IMR-90 (cell line): ENCODE data around the gene ACTN1. TPM values are rescaled to one million over a fixed set of nuclear protein-coding genes. Genes with fewer than 3 reads are reported as not detected.

ENCODE experiments used
- ATAC-seq: fragments of 200-7000 bp; cut with Tn5 transposase; 2 replicates; pipeline ENCODE4 v1.9.1; 2020; ENCODE audit warnings: low read depth, mild to moderate bottlenecking, moderate library complexity
- BruUV-seq: library from RNA; stranded (reverse); fragments of 400-500 nt; replicated peaks from 2 replicates; lab custom pipeline; 2021; lab: Mats Ljungman, UMichigan
- CTCF ChIA-PET: fragments of 300-600 bp; formaldehyde crosslinking; extraction: SDS; loops from one replicate; lab custom pipeline; 2021; ENCODE audit warnings: antibody characterized with exemption; lab: Yijun Ruan, JAX
- POLR2A ChIA-PET: fragments of 300-600 bp; sonication (Branson Sonifier 250); formaldehyde crosslinking; loops from one replicate; lab custom pipeline; 2022; ENCODE audit warnings: antibody characterized with exemption; ENCODE audit not compliant: unreplicated experiment; lab: Charles Lee
- DNase-seq: peaks from one replicate; pipeline ENCODE4 v3.0.0; 2013
- H2AFZ ChIP-seq: replicated peaks from 2 replicates; pipeline ENCODE3; 2013; ENCODE audit warnings: low read length, mild to moderate bottlenecking; ENCODE audit not compliant: poor library complexity
- H2AK5ac ChIP-seq: 2 replicates; pipeline ENCODE4 v1.6.1; 2013; ENCODE audit warnings: low read depth, low read length, inconsistent platforms
- H2AK9ac ChIP-seq: replicated peaks from 2 replicates; pipeline ENCODE3; 2013; ENCODE audit warnings: mild to moderate bottlenecking, low read depth, low read length, moderate library complexity; ENCODE audit not compliant: poor library complexity
- H2BK120ac ChIP-seq: 2 replicates; pipeline ENCODE4 v1.6.1; 2013; ENCODE audit warnings: low read depth, low read length, inconsistent platforms
- H2BK15ac ChIP-seq: 3 replicates; pipeline ENCODE4 v1.6.1; 2013; ENCODE audit warnings: low read depth, low read length, inconsistent platforms
- H2BK20ac ChIP-seq: 2 replicates; pipeline ENCODE4 v1.6.1; 2013; ENCODE audit warnings: low read depth, mild to moderate bottlenecking, inconsistent platforms, low read length, moderate library complexity
- H2BK5ac ChIP-seq: 2 replicates; pipeline ENCODE4 v1.6.1; 2013; ENCODE audit warnings: mild to moderate bottlenecking, low read depth, low read length, inconsistent platforms; ENCODE audit not compliant: poor library complexity, severe bottlenecking
- H3K14ac ChIP-seq: replicated peaks from 2 replicates; pipeline ENCODE4 v1.6.1; 2013; ENCODE audit warnings: low read depth, low read length, inconsistent platforms
- H3K18ac ChIP-seq: 2 replicates; pipeline ENCODE4 v1.6.1; 2013; ENCODE audit warnings: low read depth, low read length, control low read depth
- H3K23ac ChIP-seq: 2 replicates; pipeline ENCODE4 v1.6.1; 2013; ENCODE audit warnings: low read depth, low read length, inconsistent platforms
- H3K27ac ChIP-seq: 2 replicates; pipeline ENCODE4 v1.5.1; 2013; ENCODE audit warnings: mild to moderate bottlenecking, control low read depth, low read length; ENCODE audit not compliant: insufficient read depth
- H3K27me3 ChIP-seq: 2 replicates; pipeline ENCODE4 v1.6.1; 2013; ENCODE audit warnings: low read length; ENCODE audit not compliant: control insufficient read depth, insufficient read depth
- H3K36me3 ChIP-seq: 2 replicates; pipeline ENCODE4 v1.6.1; 2013; ENCODE audit warnings: low read length, mixed read lengths; ENCODE audit not compliant: control insufficient read depth, insufficient read depth
- H3K4ac ChIP-seq: 2 replicates; pipeline ENCODE4 v1.6.1; 2013; ENCODE audit warnings: low read depth, low read length, inconsistent platforms
- H3K4me1 ChIP-seq: 2 replicates; pipeline ENCODE4 v1.6.1; 2013; ENCODE audit warnings: low read length, mixed read lengths; ENCODE audit not compliant: control insufficient read depth, insufficient read depth
- H3K4me2 ChIP-seq: 2 replicates; pipeline ENCODE4 v1.6.1; 2013; ENCODE audit warnings: low read depth, mild to moderate bottlenecking, control low read depth, low read length, moderate library complexity
- H3K4me3 ChIP-seq: 2 replicates; pipeline ENCODE4 v1.5.1; 2013; ENCODE audit warnings: low read depth, mild to moderate bottlenecking, control low read depth, low read length, moderate library complexity; ENCODE audit not compliant: insufficient read depth
- H3K56ac ChIP-seq: 2 replicates; pipeline ENCODE4 v1.6.1; 2013; ENCODE audit warnings: low read length, inconsistent platforms; ENCODE audit not compliant: insufficient read depth; ENCODE audit errors: extremely low read depth
- H3K79me1 ChIP-seq, 2 experiments: 2 replicates each; pipeline ENCODE4 v1.6.1; 2013; ENCODE audit warnings: low read length in 2 of 2, inconsistent platforms in 1 of 2, low read depth in 1 of 2
- H3K9ac ChIP-seq: 2 replicates; pipeline ENCODE4 v1.6.1; 2013; ENCODE audit warnings: low read depth, low read length, control low read depth
- H3K9me1 ChIP-seq: 2 replicates; pipeline ENCODE4 v1.6.1; 2013; ENCODE audit warnings: low read length, inconsistent platforms; ENCODE audit not compliant: insufficient read depth
- H3K9me3 ChIP-seq: 2 replicates; pipeline ENCODE4 v1.6.1; 2013; ENCODE audit warnings: low read length; ENCODE audit not compliant: control insufficient read depth, insufficient read depth
- H4K20me1 ChIP-seq: 2 replicates; pipeline ENCODE4 v1.6.1; 2013; ENCODE audit warnings: low read length, inconsistent platforms; ENCODE audit not compliant: insufficient read depth
- H4K5ac ChIP-seq: 2 replicates; pipeline ENCODE4 v1.6.1; 2013; ENCODE audit warnings: mild to moderate bottlenecking, low read depth, low read length, control low read depth
- H4K8ac ChIP-seq, 2 experiments: 2 replicates each; pipeline ENCODE4 v1.6.1; 2013; ENCODE audit warnings: low read depth in 2 of 2, low read length in 2 of 2, control low read depth in 1 of 2, inconsistent platforms in 1 of 2
- H4K91ac ChIP-seq: 2 replicates; pipeline ENCODE4 v1.6.1; 2013; ENCODE audit warnings: low read depth, low read length, inconsistent platforms; ENCODE audit not compliant: insufficient read depth
- BHLHE40 ChIP-seq: fragments of 150-350 bp; IDR thresholded peaks from 2 replicates; pipeline ENCODE4 v1.6.1; 2016; ENCODE audit warnings: mild to moderate bottlenecking, low read depth, low read length
- CEBPB ChIP-seq: IDR thresholded peaks from 2 replicates; pipeline ENCODE4 v1.6.1; 2012; ENCODE audit warnings: low read depth, low read length, improper control_type of control experiment
- CHD1 ChIP-seq: IDR thresholded peaks from 2 replicates; pipeline ENCODE4 v1.6.1; 2012; ENCODE audit warnings: low read depth, low read length, improper control_type of control experiment
- FOS ChIP-seq: fragments of 150-350 bp; IDR thresholded peaks from 2 replicates; pipeline ENCODE4 v1.6.1; 2016; ENCODE audit warnings: low read depth, low read length
- MAFK ChIP-seq: IDR thresholded peaks from 2 replicates; pipeline ENCODE4 v1.6.1; 2012; ENCODE audit warnings: low read depth, low read length, improper control_type of control experiment
- MAZ ChIP-seq: IDR thresholded peaks from 2 replicates; pipeline ENCODE4 v1.6.1; 2012; ENCODE audit warnings: low read depth, mild to moderate bottlenecking, low read length, improper control_type of control experiment, moderate library complexity, borderline replicate concordance
- MXI1 ChIP-seq: IDR thresholded peaks from 2 replicates; pipeline ENCODE4 v1.6.1; 2012; ENCODE audit warnings: low read depth, mild to moderate bottlenecking, low read length, moderate library complexity, borderline replicate concordance
- NFE2L2 ChIP-seq: fragments of 150-350 bp; IDR thresholded peaks from 2 replicates; pipeline ENCODE4 v1.6.1; 2016; ENCODE audit warnings: low read depth, mild to moderate bottlenecking, low read length
- POLR2A ChIP-seq: IDR thresholded peaks from 2 replicates; pipeline ENCODE4 v1.6.1; 2012; ENCODE audit warnings: mild to moderate bottlenecking, low read depth, low read length
- RAD21 ChIP-seq: IDR thresholded peaks from 2 replicates; pipeline ENCODE4 v1.6.1; 2012; ENCODE audit warnings: low read length, improper control_type of control experiment
- RCOR1 ChIP-seq: IDR thresholded peaks from 2 replicates; pipeline ENCODE4 v1.6.1; 2012; ENCODE audit warnings: mild to moderate bottlenecking, low read length, improper control_type of control experiment; ENCODE audit not compliant: insufficient replicate concordance
- RFX5 ChIP-seq: IDR thresholded peaks from 2 replicates; pipeline ENCODE4 v1.8.0; 2012; ENCODE audit warnings: low read depth, mild to moderate bottlenecking, low read length, moderate library complexity
- SMC3 ChIP-seq: fragments of 150-350 bp; IDR thresholded peaks from 2 replicates; pipeline ENCODE4 v1.6.1; 2016; ENCODE audit warnings: low read depth, mild to moderate bottlenecking, antibody characterized with exemption, low read length, moderate library complexity
- WGBS, 2 experiments: methylation state at CpG; one replicate each; pipeline versions ENCODE4 v1.1.5 to v1.1.7; 2013; ENCODE audit warnings: missing lambda C conversion rate in 2 of 2; ENCODE audit not compliant: insufficient read length in 1 of 2; ENCODE audit errors: extremely low coverage in 2 of 2; 5-methylcytosine and 5-hydroxymethylcytosine counted together
- dilution Hi-C: fragments of 300-500 bp; cut with HindIII; formaldehyde crosslinking; loops from one replicate; pipeline ENCODE4 v1.14.3; 2018; ENCODE audit warnings: low sequenced_read_pairs; ENCODE audit not compliant: unreplicated experiment
- in situ Hi-C: fragments of 300-500 bp; cut with MboI; formaldehyde crosslinking; loops from 3 replicates; pipeline ENCODE4 v1.14.3; 2019; ENCODE audit warnings: low sequenced_read_pairs, inconsistent platforms, mixed read lengths
- intact Hi-C: fragments of 100-400 bp; cut with micrococcal nuclease; formaldehyde crosslinking; loops from 2 replicates; pipeline ENCODE4 v1.10.0; 2022
- polyA plus RNA-seq, 3 experiments: library from polyadenylated mRNA; depleted of rRNA; stranded (reverse); fragments of >200 nt; gene quantifications; 2 replicates each; pipeline ENCODE4 v1.2.3, GENCODE V29; 2012; ENCODE audit warnings: low replicate concordance in 1 of 3
- total RNA-seq: library from RNA; depleted of rRNA; stranded (reverse); fragments of >200 nt; gene quantifications from 2 replicates; pipeline ENCODE4 v1.2.3, GENCODE V29; 2012
- TF ChIP-seq, protein P1 (sequence below): fragments of 150-350 bp; IDR thresholded peaks from 2 replicates; pipeline ENCODE4 v1.6.1; 2017; ENCODE audit warnings: mild to moderate bottlenecking, antibody characterized with exemption, low read length, low read depth
- TF ChIP-seq, protein P2 (sequence below): conservative IDR thresholded peaks from 2 replicates; pipeline ENCODE4 v1.5.1; 2012; ENCODE audit warnings: mild to moderate bottlenecking, low read depth, low read length, improper control_type of control experiment
- TF ChIP-seq, protein P3 (sequence below): fragments of 150-350 bp; IDR thresholded peaks from 2 replicates; pipeline ENCODE4 v1.6.1; 2016; ENCODE audit warnings: low read depth, mild to moderate bottlenecking, low read length, moderate library complexity, borderline replicate concordance

ACTN1 gene
- total and polyA plus RNA-seq, 2 of the 4 experiments (the other 2 are of a cell fraction), result 684 to 766 TPM

DNA sequence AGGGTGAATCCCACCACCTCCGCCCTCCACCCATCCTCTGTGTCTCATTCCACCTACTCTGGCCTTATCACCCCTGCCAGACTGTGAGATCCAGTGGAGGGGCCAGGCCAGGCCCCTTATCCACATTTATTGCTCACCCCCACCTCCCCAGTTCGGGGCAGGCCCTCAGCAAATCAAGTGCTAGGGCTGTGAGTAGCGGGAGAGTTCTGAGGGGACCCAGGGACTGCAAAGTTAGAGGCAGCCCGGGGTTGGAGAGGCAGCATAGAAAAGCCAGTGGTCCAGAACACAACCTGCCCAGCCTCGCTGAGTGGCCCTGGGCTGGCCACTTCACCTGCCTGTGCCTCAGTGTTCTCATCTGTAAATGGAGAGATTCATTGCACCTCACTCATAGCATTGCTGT, 27.2 kb upstream of the ACTN1 start:
- Histone ChIP-seq H4K91ac (0 out of 2 replicates have a peak overlapping the region, but pooled peaks have one; percentile 15), H4K20me1 (no peaks in the 10 kb centered on the region), H3K79me1 (peaks cover 0 to 14% of the 10 kb centered on the region in 2 experiments; a peak in 2 of 4 replicates), H2AK5ac (peak overlapping the region; percentile 65), H3K9ac (no peak overlapping the region), H2AFZ (no peak overlapping the region), H3K27me3 (no peaks in the 10 kb centered on the region), H3K56ac (no peak overlapping the region), H3K4me2 (no peak overlapping the region), H3K23ac (no peak overlapping the region), H3K9me3 (no peaks in the 10 kb centered on the region), H2BK120ac (peak overlapping the region; percentile 84), H3K14ac (0 out of 2 replicates have a peak overlapping the region, but pooled peaks have one; percentile 34), H2BK20ac (peak overlapping the region; percentile 58; the same call in 1 of the 2 replicates), H4K5ac (no peak overlapping the region), H3K4ac (peak overlapping the region; percentile 85), H3K4me1 (peaks cover 20% of the 10 kb centered on the region), H3K4me3 (no peak overlapping the region), H3K36me3 (no peaks in the 10 kb centered on the region), H4K8ac (peak overlapping the region in 1 of 2 experiments; percentile 76; a peak in 1 of 4 replicates), H2BK5ac (no peak overlapping the region), H2BK15ac (peak overlapping the region; percentile 90; the same call in 1 of the 3 replicates), H2AK9ac (peak overlapping the region; percentile 29), H3K9me1 (peaks cover 19% of the 10 kb centered on the region), H3K27ac (no peak overlapping the region), H3K18ac (no peak overlapping the region)
- ChIA-PET CTCF (no interaction called here), POLR2A (no interaction called here)
- dilution Hi-C loops (no loop called here), intact Hi-C loops (no loop called here), in situ Hi-C loops (no loop called here)
- BruUV-seq, result no TSS peak
- 80% methylated on average over 2 of the region's 5 CpGs; no CpG with 5 or more reads in 1 of the 2 experiments for WGBS, 2 experiments
- DNase-seq, result no peak
- ATAC-seq, result no peak
- TF ChIP-seq RFX5 (no peak), BHLHE40 (no peak), CHD1 (no peak), NFE2L2 (no peak), MAZ (no peak), MXI1 (no peak), FOS (no peak), SMC3 (no peak), CEBPB (no peak), MAFK (no peak), RCOR1 (no peak), RAD21 (no peak), POLR2A (no peak)
- TF ChIP-seq, protein P1, sequence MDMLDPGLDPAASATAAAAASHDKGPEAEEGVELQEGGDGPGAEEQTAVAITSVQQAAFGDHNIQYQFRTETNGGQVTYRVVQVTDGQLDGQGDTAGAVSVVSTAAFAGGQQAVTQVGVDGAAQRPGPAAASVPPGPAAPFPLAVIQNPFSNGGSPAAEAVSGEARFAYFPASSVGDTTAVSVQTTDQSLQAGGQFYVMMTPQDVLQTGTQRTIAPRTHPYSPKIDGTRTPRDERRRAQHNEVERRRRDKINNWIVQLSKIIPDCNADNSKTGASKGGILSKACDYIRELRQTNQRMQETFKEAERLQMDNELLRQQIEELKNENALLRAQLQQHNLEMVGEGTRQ, result no peak
- TF ChIP-seq, protein P2, sequence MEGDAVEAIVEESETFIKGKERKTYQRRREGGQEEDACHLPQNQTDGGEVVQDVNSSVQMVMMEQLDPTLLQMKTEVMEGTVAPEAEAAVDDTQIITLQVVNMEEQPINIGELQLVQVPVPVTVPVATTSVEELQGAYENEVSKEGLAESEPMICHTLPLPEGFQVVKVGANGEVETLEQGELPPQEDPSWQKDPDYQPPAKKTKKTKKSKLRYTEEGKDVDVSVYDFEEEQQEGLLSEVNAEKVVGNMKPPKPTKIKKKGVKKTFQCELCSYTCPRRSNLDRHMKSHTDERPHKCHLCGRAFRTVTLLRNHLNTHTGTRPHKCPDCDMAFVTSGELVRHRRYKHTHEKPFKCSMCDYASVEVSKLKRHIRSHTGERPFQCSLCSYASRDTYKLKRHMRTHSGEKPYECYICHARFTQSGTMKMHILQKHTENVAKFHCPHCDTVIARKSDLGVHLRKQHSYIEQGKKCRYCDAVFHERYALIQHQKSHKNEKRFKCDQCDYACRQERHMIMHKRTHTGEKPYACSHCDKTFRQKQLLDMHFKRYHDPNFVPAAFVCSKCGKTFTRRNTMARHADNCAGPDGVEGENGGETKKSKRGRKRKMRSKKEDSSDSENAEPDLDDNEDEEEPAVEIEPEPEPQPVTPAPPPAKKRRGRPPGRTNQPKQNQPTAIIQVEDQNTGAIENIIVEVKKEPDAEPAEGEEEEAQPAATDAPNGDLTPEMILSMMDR, result no peak
- TF ChIP-seq, protein P3, sequence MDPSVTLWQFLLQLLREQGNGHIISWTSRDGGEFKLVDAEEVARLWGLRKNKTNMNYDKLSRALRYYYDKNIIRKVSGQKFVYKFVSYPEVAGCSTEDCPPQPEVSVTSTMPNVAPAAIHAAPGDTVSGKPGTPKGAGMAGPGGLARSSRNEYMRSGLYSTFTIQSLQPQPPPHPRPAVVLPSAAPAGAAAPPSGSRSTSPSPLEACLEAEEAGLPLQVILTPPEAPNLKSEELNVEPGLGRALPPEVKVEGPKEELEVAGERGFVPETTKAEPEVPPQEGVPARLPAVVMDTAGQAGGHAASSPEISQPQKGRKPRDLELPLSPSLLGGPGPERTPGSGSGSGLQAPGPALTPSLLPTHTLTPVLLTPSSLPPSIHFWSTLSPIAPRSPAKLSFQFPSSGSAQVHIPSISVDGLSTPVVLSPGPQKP, result no peak
